ENCODE measurements around the gene HLCS. TPM values are rescaled to one million over a fixed set of nuclear protein-coding genes. Genes with fewer than 3 reads are reported as not detected.

The HLCS gene
- total and polyA plus RNA-seq, 2 of the 4 experiments (the other 2 are of a cell fraction), result 10.6 to 21.0 TPM

DNA sequence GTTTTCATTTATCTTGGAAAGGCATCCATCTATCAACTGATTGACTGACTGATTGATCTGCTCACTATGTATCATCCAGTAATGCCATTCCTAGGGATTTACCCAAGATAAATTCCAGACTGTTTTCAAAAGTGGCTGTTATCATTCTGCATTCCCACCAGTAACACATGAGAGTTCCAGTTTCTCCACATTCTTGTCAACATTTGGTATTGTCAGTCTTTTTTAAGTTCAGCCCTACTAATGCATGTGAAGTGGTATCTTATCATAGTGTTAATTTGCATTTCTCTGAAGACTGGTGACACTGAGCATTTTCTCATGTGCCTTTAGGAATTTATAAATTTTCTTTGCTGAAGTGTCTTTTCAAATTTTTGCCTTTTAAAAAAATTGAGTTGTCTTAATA lies 168.0 kb downstream of the HLCS start:
- DNase-seq (no peak), ATAC-seq (ENCODE audit: low read depth) (no peak)
- H3K23ac ChIP-seq (ENCODE audit: low read depth, low read length), result no peak overlapping the region
- H2BK5ac ChIP-seq (ENCODE audit: low read depth, low read length, poor library complexity, severe bottlenecking), result no peak overlapping the region
- no peak overlapping the region for H3K27ac ChIP-seq (ENCODE audit: insufficient read depth, low read length)
- no peak for TF ChIP-seq RAD21 (IDR thresholded peaks at IDR 0.05; ENCODE audit: low read length)
- no peak for TF ChIP-seq CHD1 (IDR thresholded peaks at IDR 0.05; ENCODE audit: low read depth, low read length)
- no peak for TF ChIP-seq BHLHE40 (IDR thresholded peaks at IDR 0.05; ENCODE audit: low read depth, low read length)
- TF ChIP-seq, protein P1, sequence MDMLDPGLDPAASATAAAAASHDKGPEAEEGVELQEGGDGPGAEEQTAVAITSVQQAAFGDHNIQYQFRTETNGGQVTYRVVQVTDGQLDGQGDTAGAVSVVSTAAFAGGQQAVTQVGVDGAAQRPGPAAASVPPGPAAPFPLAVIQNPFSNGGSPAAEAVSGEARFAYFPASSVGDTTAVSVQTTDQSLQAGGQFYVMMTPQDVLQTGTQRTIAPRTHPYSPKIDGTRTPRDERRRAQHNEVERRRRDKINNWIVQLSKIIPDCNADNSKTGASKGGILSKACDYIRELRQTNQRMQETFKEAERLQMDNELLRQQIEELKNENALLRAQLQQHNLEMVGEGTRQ (IDR thresholded peaks at IDR 0.05; ENCODE audit: low read depth, low read length), result no peak
- no peak for TF ChIP-seq MAFK (IDR thresholded peaks at IDR 0.05; ENCODE audit: low read depth, low read length)
- TF ChIP-seq MXI1 (IDR thresholded peaks at IDR 0.05; ENCODE audit: borderline replicate concordance, low read depth, low read length), result no peak
- TF ChIP-seq, protein P2, sequence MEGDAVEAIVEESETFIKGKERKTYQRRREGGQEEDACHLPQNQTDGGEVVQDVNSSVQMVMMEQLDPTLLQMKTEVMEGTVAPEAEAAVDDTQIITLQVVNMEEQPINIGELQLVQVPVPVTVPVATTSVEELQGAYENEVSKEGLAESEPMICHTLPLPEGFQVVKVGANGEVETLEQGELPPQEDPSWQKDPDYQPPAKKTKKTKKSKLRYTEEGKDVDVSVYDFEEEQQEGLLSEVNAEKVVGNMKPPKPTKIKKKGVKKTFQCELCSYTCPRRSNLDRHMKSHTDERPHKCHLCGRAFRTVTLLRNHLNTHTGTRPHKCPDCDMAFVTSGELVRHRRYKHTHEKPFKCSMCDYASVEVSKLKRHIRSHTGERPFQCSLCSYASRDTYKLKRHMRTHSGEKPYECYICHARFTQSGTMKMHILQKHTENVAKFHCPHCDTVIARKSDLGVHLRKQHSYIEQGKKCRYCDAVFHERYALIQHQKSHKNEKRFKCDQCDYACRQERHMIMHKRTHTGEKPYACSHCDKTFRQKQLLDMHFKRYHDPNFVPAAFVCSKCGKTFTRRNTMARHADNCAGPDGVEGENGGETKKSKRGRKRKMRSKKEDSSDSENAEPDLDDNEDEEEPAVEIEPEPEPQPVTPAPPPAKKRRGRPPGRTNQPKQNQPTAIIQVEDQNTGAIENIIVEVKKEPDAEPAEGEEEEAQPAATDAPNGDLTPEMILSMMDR (conservative IDR thresholded peaks at IDR 0.05; ENCODE audit: low read depth, low read length), result no peak
- no peak for TF ChIP-seq RFX5 (IDR thresholded peaks at IDR 0.05; ENCODE audit: low read depth, low read length)
- no peak for TF ChIP-seq RCOR1 (IDR thresholded peaks at IDR 0.05; ENCODE audit: insufficient replicate concordance, low read length)
- H3K9me1 ChIP-seq (ENCODE audit: insufficient read depth, low read length), result peaks cover 19% of the 10 kb centered on the region
- dilution Hi-C loops (cut with HindIII; ENCODE audit: low sequenced_read_pairs, unreplicated experiment) (no loop called here), in situ Hi-C loops (cut with MboI; ENCODE audit: low sequenced_read_pairs) (no loop called here), intact Hi-C loops (cut with micrococcal nuclease) (no loop called here)
- BruUV-seq (replicated peaks), result no TSS peak
- H3K56ac ChIP-seq (ENCODE audit: extremely low read depth, insufficient read depth, low read length), result no peak overlapping the region
- no peak overlapping the region for H2BK120ac ChIP-seq (ENCODE audit: low read depth, low read length)
- H2AK5ac ChIP-seq (ENCODE audit: low read depth, low read length), result no peak overlapping the region
- H4K5ac ChIP-seq (ENCODE audit: low read depth, low read length), result no peak overlapping the region
- no peak overlapping the region for H3K14ac ChIP-seq (replicated peaks; ENCODE audit: low read depth, low read length)
- H3K4ac ChIP-seq (ENCODE audit: low read depth, low read length), result no peak overlapping the region
- H3K79me1 ChIP-seq (ENCODE audit: low read depth in 1 of 2, low read length in 2 of 2), result peaks cover 2 to 19% of the 10 kb centered on the region in 2 experiments; a peak in 3 of 4 replicates
- no peak overlapping the region for H2AFZ ChIP-seq (replicated peaks; ENCODE audit: low read length, poor library complexity)
- H4K8ac ChIP-seq (ENCODE audit: low read depth in 2 of 2, low read length in 2 of 2), result no peak overlapping the region
- no peak overlapping the region for H3K18ac ChIP-seq (ENCODE audit: low read depth, low read length)
- no peaks in the 10 kb centered on the region for H3K36me3 ChIP-seq (ENCODE audit: control insufficient read depth, insufficient read depth, low read length)
- H4K91ac ChIP-seq (ENCODE audit: insufficient read depth, low read depth, low read length), result no peak overlapping the region
- no peaks in the 10 kb centered on the region for H4K20me1 ChIP-seq (ENCODE audit: insufficient read depth, low read length)
- H3K4me2 ChIP-seq (ENCODE audit: low read depth, low read length), result no peak overlapping the region
- no peak overlapping the region for H2BK15ac ChIP-seq (ENCODE audit: low read depth, low read length)
- CTCF ChIA-PET, result no interaction called here
- H3K27me3 ChIP-seq (ENCODE audit: control insufficient read depth, insufficient read depth, low read length), result no peaks in the 10 kb centered on the region
- peaks cover 7% of the 10 kb centered on the region for H3K4me1 ChIP-seq (ENCODE audit: control insufficient read depth, insufficient read depth, low read length)
- POLR2A ChIA-PET (ENCODE audit: unreplicated experiment), result no interaction called here
- peaks cover 5% of the 10 kb centered on the region; the same call in 1 of the 2 replicates for H3K9me3 ChIP-seq (ENCODE audit: control insufficient read depth, insufficient read depth, low read length)
- no peak overlapping the region for H3K4me3 ChIP-seq (ENCODE audit: insufficient read depth, low read depth, low read length)
- H2AK9ac ChIP-seq (replicated peaks; ENCODE audit: low read depth, low read length, poor library complexity), result no peak overlapping the region
- H3K9ac ChIP-seq (ENCODE audit: low read depth, low read length), result no peak overlapping the region
- no peak overlapping the region for H2BK20ac ChIP-seq (ENCODE audit: low read depth, low read length)

All from IMR-90 (cell line).